Measurements from ENCODE around the gene LARP4B. TPM values are rescaled to one million over a fixed set of nuclear protein-coding genes. Genes with fewer than 3 reads are reported as not detected.

Gene LARP4B
- polyA plus RNA-seq, 2 of the 4 experiments (the other 2 are of a cell fraction) = 25.5 to 54.2 TPM

- FAIRE-seq (no peak), ATAC-seq (peak; percentile 8 to 12; a peak in 5 of 6 replicates), DNase-seq (ENCODE audit: low read depth in 1 of 2, low spot score in 1 of 2) (no peak)
- peak overlapping the region; percentile 100 for H3K4me2 ChIP-seq
- POLR2A ChIA-PET = interaction anchor here (0.7 kb wide), 2 partner anchors 103 to 331 kb away, joined by 3 read pairs; no protein-coding TSS in a partner anchor
- TF ChIP-seq BHLHE40 (IDR thresholded peaks at IDR 0.05; ENCODE audit: low read depth, low read length) (no peak), ZSCAN20 (CRISPR knock-in tag; IDR thresholded peaks at IDR 0.05) (no peak), FOSB (CRISPR knock-in tag; IDR thresholded peaks at IDR 0.05) (no peak), HOXA7 (CRISPR knock-in tag; IDR thresholded peaks at IDR 0.05) (no peak), CHD2 (IDR thresholded peaks at IDR 0.05; ENCODE audit: low read length, partially characterized antibody) (no peak), NR3C1 (IDR thresholded peaks at IDR 0.05) (no peak), HOXB13 (CRISPR knock-in tag; IDR thresholded peaks at IDR 0.05; ENCODE audit: low read depth) (no peak)
- H3K4me1 ChIP-seq = peaks cover 15% of the 10 kb centered on the region; the same call in 2 of the 3 replicates
- H3K27ac ChIP-seq = peak overlapping the region; percentile 64 to 82; a peak in 5 of 6 replicates
- no peaks in the 10 kb centered on the region for H3K9me3 ChIP-seq
- 66% methylated on average over 18 of the region's 32 CpGs for WGBS (ENCODE audit: missing lambda C conversion rate)
- H3K4me3 ChIP-seq = peak overlapping the region; percentile 49
- CTCF ChIA-PET = interaction anchor here (0.6 to 11.5 kb wide), 5 partner anchors 10 to 645 kb away, joined by 3 to 94 read pairs (median 4); no protein-coding TSS in a partner anchor
Measured at GRCh38 chr10:785089-785860, 146.2 kb downstream of the LARP4B start.

GRCh38 chr10:784403-785088 lies 147.0 kb downstream of the LARP4B start:
- CTCF ChIA-PET = interaction anchor here (0.9 to 11.5 kb wide), 3 partner anchors 25 to 273 kb away, joined by 3 to 94 read pairs (median 3); no protein-coding TSS in a partner anchor
- no peak for FAIRE-seq

GRCh38 chr10:782751-783648 lies 148.5 kb downstream of the LARP4B start:
- H3K27ac ChIP-seq = no peak overlapping the region
- POLR2A ChIA-PET = no interaction called here
- no peak for DNase-seq (ENCODE audit: low read depth in 1 of 2, low spot score in 1 of 2)
- no peak; a peak in 1 of 6 replicates for ATAC-seq
- no peaks in the 10 kb centered on the region for H3K9me3 ChIP-seq
- 85% methylated on average over 32 of the region's 32 CpGs for WGBS (ENCODE audit: missing lambda C conversion rate)
- FAIRE-seq = no peak
- no peak overlapping the region for H3K4me3 ChIP-seq
- no peak overlapping the region for H3K4me2 ChIP-seq
- CTCF ChIA-PET = interaction anchor here (11.5 kb wide), 1 partner anchor 272 kb away, joined by 94 read pairs; no protein-coding TSS in a partner anchor
- peaks cover 4% of the 10 kb centered on the region; the same call in 2 of the 3 replicates for H3K4me1 ChIP-seq
- TF ChIP-seq CBX8 (IDR thresholded peaks at IDR 0.05) (no peak), RAD21 (conservative IDR thresholded peaks at IDR 0.05 in 1 of 2, IDR thresholded peaks at IDR 0.05 in 1 of 2) (no peak), ELK1 (IDR thresholded peaks at IDR 0.05; ENCODE audit: low read depth, low read length) (no peak), ATOH8 (CRISPR knock-in tag; IDR thresholded peaks at IDR 0.05; ENCODE audit: low read depth) (no peak), NR3C1 (IDR thresholded peaks at IDR 0.05) (no peak), CHD4 (IDR thresholded peaks at IDR 0.05; ENCODE audit: borderline replicate concordance) (no peak), POLR2A (IDR thresholded peaks at IDR 0.05; ENCODE audit: low read length) (no peak), EHMT2 (IDR thresholded peaks at IDR 0.05; ENCODE audit: low read depth) (no peak), RARB (CRISPR knock-in tag; IDR thresholded peaks at IDR 0.05) (no peak), PBX3 (IDR thresholded peaks at IDR 0.05) (no peak), JUN (IDR thresholded peaks at IDR 0.05) (no peak), HOXA7 (CRISPR knock-in tag; IDR thresholded peaks at IDR 0.05) (no peak)

More at GRCh38 chr10:784403-785088, 147.0 kb downstream of the LARP4B start:
- peaks cover 11% of the 10 kb centered on the region; the same call in 2 of the 3 replicates for H3K4me1 ChIP-seq
- H3K27ac ChIP-seq = peak overlapping the region; percentile 64 to 82; a peak in 5 of 6 replicates
- POLR2A ChIA-PET = interaction anchor here (0.7 kb wide), 1 partner anchor 102 kb away, joined by 3 read pairs; no protein-coding TSS in a partner anchor
- H3K4me2 ChIP-seq = peak overlapping the region; percentile 100
- no peaks in the 10 kb centered on the region for H3K9me3 ChIP-seq
- no peak for TF ChIP-seq MAFK (IDR thresholded peaks at IDR 0.05; ENCODE audit: partially characterized antibody)
- no peak for TF ChIP-seq FOSL2 (IDR thresholded peaks at IDR 0.05)
- peak; percentile 53 for TF ChIP-seq FOSL2 (CRISPR knock-in tag; IDR thresholded peaks at IDR 0.05)
- no peak for TF ChIP-seq MAZ (IDR thresholded peaks at IDR 0.05; ENCODE audit: borderline replicate concordance, low read depth, low read length)
- 0 out of 5 replicates have a peak, but pooled peaks of 1 of the 2 experiments have one; percentile 6 for TF ChIP-seq RAD21 (conservative IDR thresholded peaks at IDR 0.05 in 1 of 2, IDR thresholded peaks at IDR 0.05 in 1 of 2)
- 0 out of 3 replicates have a peak, but pooled peaks have one; percentile 8 for TF ChIP-seq CTCF (IDR thresholded peaks at IDR 0.05)
- peak; percentile 36 to 54 for DNase-seq (ENCODE audit: low read depth in 1 of 2, low spot score in 1 of 2)
- ATAC-seq = peak; percentile 53 to 54
- H3K4me3 ChIP-seq = peak overlapping the region; percentile 49
- WGBS (ENCODE audit: missing lambda C conversion rate) = 4% methylated on average over 26 of the region's 51 CpGs

Measured in A549 (cell line).